Motor neuron (in vitro differentiated cells): ENCODE results near the gene EFCAB6. TPM values are rescaled to one million over a fixed set of nuclear protein-coding genes. Genes with fewer than 3 reads are reported as not detected.

Experiments
- ATAC-seq, 8 experiments: fragments of 200-7000 bp; cut with Tn5 transposase; replicated peaks in 6 of 8; 2 replicates each; pipeline ENCODE4 v1.8.0; 2021; ENCODE audit warnings: mild to moderate bottlenecking in 8 of 8, moderate library complexity in 8 of 8
- H3K27ac ChIP-seq, 2 donors: fragments of 250-450 bp; sonication (Bioruptor Pico); 2 replicates each; pipeline ENCODE4 v1.9.0; 2021; ENCODE audit warnings: antibody characterized with exemption in 2 of 2, mild to moderate bottlenecking in 2 of 2, moderate library complexity in 1 of 2
- H3K4me1 ChIP-seq, 2 donors: fragments of 250-450 bp; sonication (Bioruptor Pico); replicated peaks in 1 of 2; 2 replicates each; pipeline ENCODE4 v1.6.1; 2021; ENCODE audit warnings: antibody characterized with exemption in 2 of 2, mild to moderate bottlenecking in 2 of 2, moderate library complexity in 1 of 2
- H3K4me3 ChIP-seq, 5 donors: fragments of 250-450 bp; sonication (Bioruptor Pico); 2 replicates each; pipeline ENCODE4 v1.9.0; 2021; ENCODE audit warnings: antibody characterized with exemption in 5 of 5, mild to moderate bottlenecking in 5 of 5, moderate library complexity in 4 of 5
- WGBS, 10 experiments: fragments of 450-650 bp; shearing (Covaris generic); methylation state at CpG; one replicate each; pipeline ENCODE4 v1.0.0; 2022; 5-methylcytosine and 5-hydroxymethylcytosine counted together
- in situ Hi-C, 9 experiments: fragments of 400-800 bp; cut with MboI; loops; one replicate each; pipeline ENCODE4 v1.15.0; 2021; ENCODE audit warnings: low sequenced_read_pairs in 9 of 9, low pct_unique_long_range_greater_than_20kb in 2 of 9; ENCODE audit not compliant: unreplicated experiment in 9 of 9
- total RNA-seq, 8 experiments: library from RNA; unstranded; fragments of 300-600 nt; gene quantifications; 2 replicates each; pipeline versions ENCODE4 v1.2.3 to v1.2.4, GENCODE V29; 2022

EFCAB6 gene
- total RNA-seq, 8 experiments from 2014 or later: 1.0 to 9.2 (median 2.5) TPM

DNA sequence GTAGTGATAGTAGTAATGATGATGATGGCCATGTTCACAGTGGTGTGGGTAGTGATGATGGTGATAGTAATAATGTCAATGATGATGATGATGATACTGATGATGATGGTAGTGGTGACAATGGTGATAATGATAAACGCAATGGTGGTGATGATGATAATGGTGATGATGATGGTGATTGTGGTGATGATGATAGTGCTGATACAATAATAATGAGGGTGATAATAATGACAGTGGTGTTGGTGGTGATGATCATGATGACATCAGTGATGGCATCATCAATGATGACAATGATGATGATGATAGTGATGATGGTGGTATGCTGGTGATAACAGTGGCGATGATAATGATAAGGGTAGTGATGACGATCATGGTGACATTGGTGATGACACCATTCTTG is 308.0 kb downstream of the EFCAB6 start:
- Histone ChIP-seq H3K4me3 (no peak overlapping the region), H3K4me1 (no peaks in the 10 kb centered on the region), H3K27ac (no peak overlapping the region)
- in situ Hi-C loops: no loop called here
- ATAC-seq: no peak
- 19 to 100% (median 79%) methylated on average over 1 to 3 of the region's 3 CpGs; no CpG with 5 or more reads in 1 of the 10 experiments for WGBS, 10 experiments

DNA sequence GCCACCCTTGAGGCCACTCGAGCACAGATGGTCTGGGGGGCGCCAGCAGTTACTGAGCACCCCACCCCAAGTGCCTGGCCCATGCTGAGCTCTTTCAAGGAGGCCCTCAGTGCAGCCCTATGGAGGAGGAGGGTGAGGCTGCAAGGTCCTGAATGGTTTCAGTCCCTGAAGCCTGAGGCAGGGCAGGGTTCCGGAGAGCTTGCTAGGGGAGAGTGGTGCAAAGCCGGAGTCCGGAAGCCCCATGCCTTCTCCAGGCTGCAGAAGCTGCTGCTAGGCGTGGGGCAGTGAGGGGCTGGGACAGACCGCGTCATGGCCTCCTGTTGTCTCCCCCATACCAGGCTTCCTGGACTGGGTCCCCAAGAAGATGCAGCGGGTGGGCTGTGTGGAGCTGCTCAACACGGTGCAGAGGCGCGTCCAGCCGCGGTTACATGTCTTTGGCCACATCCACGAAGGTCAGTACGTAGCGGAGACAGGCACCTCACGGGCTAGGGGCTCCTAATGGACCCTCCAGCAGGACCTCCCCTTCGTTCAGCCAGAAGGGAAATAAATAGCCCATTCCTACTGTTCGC is 309.7 kb downstream of the EFCAB6 start:
- 46 to 100% (median 75%) methylated on average over 1 to 13 of the region's 20 CpGs; no CpG with 5 or more reads in 4 of the 10 experiments for WGBS, 10 experiments
- Histone ChIP-seq H3K27ac (no peak overlapping the region), H3K4me1 (no peaks in the 10 kb centered on the region), H3K4me3 (no peak overlapping the region)
- in situ Hi-C loops: no loop called here
- no peak for ATAC-seq

DNA sequence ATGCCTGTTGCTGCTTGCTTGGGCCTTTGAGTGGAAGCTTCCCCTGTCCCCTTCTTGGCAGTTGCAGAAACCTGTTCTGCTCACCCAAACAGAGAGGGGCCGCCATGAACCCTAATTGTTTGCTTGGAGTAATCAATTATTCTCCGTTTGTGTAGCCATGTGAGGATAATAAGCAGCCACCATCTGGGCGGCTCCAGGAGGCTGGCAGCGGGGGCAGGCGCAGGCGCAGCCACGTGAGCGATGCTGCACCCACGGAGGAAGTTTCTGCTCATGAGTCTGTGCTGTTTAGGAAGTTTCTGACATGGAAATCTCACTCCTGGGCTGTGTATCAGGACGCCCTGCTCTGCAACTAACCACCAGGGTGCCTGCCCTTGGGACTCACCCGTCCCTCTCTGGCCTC is 310.2 kb downstream of the EFCAB6 start:
- H3K4me1 ChIP-seq: no peaks in the 10 kb centered on the region
- WGBS, 10 experiments: 7 to 83% (median 34%) methylated on average over 1 to 7 of the region's 11 CpGs; no CpG with 5 or more reads in 3 of the 10 experiments
- in situ Hi-C loops: no loop called here
- no peak overlapping the region for H3K27ac ChIP-seq
- no peak overlapping the region for H3K4me3 ChIP-seq
- peak in 1 of 8 experiments; percentile 11 for ATAC-seq

DNA sequence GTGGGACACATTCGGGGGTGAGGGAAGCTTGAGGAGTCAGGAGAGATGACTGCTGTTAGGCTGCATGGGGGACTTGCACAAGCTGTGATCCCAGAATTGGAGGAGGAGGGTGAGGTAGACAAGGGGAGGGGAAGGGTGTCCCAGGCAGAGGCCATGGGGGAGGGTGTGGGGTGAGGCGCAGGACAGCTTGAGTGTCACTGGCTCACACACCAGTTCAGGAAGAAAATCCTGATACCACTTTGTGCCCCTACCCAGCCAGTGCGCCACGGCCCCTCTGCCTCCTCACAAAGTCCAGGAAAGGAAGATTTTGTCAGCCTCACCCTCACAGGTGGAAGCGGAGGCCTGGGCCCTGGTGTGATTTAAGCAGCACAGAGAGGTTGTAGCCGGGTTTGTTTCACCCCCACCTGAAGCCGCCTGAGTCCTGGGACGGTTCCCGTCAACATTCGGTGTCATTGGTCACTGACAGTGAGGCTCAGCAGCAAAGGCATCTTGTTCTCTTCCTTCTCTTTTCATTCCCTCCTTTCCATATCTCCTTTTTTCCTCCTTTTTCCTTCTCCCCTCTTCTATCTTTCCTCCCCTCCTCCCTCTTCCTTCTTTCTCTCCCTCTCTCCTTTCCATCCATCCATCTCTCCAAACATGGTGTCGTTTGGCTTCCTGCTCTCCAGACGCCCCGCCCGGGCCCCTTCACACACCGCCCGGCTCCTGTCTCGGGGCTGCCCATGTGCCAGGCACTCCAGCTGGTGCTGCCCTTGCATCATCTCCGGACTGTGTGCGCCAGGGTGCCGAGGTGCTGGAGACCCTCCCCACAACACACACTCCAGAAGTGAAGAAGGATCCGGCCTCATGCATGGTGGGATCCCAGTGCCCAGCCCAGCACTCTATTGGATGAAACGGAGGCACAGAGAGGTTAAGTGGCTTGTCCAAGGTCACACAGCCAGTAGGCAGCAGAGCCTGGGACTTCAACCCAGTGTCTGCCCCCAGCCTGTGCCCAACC is 311.0 kb downstream of the EFCAB6 start:
- no peak overlapping the region for H3K27ac ChIP-seq
- H3K4me3 ChIP-seq: no peak overlapping the region
- WGBS, 10 experiments: 0 to 100% (median 77%) methylated on average over 1 to 14 of the region's 22 CpGs
- in situ Hi-C loops: no loop called here
- no peaks in the 10 kb centered on the region for H3K4me1 ChIP-seq
- no peak for ATAC-seq

DNA sequence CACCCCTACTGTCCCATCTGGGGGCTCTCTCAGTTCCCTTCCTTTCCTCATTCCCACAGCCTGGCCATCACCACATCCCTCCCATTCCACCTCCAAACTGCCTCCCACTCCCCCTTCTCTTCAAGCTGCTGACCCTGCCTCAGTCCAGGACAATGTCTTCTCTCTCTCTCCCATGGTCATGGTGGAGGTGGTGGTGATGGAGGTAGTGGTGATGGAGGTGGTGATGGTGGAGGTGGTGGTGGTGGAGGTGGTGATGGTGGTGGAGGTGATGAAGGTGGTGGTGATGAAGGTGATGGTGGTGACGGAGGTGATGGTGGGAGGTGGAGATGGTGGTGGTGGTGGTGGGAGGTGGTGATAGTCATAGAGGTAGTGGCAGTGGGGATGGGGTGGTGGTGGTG is 313.2 kb downstream of the EFCAB6 start:
- no CpG with 5 or more reads among the region's 1 CpG for WGBS, 10 experiments
- no peaks in the 10 kb centered on the region for H3K4me1 ChIP-seq
- H3K4me3 ChIP-seq: no peak overlapping the region
- in situ Hi-C loops: no loop called here
- ATAC-seq: no peak
- H3K27ac ChIP-seq: no peak overlapping the region

DNA sequence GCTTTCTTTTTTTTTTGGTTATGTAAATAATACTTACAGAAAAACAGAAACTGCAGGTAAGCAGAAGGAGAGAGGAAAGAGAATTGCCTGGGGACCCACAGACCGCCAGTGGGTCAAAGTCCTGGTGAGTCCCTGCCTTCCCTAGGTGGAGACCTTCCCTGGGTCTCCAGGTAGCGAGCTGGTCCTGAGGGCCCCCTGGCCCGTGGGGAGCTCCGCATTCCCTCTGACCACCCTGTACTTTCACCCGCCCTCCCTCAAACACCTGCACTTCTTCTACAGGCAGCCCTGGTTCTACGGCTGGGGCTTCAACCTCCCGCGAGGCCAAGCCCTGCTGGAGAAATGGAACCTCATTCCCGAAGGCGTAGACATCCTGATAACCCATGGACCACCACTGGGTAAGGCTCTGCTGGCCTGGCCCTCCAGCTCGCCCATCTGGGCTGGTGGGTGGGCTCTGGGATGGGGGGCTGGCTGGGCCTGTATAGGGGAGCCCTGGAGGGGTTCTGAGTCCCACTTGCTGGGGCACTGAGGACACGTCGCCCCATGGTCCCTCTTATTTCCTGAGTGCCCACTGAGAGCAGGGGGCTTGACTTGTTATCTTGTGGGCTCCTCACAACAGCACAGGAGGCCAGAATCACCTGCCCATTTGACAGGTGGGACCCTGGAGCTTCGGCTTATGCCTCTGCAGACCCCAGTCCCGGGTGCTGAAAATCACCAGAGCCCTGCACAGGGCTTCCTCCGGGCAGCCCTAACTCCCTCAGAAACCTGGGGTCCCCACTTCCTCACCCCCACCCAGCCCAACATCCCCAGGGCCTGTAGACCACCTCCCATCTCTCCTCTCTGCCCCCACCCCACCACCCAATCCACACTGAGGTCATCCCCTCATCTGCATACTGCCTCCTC is 313.9 kb downstream of the EFCAB6 start:
- in situ Hi-C loops: no loop called here
- ATAC-seq: no peak
- Histone ChIP-seq H3K27ac (no peak overlapping the region), H3K4me1 (no peaks in the 10 kb centered on the region), H3K4me3 (no peak overlapping the region)
- WGBS, 10 experiments: 64% methylated on average over 2 of the region's 16 CpGs; no CpG with 5 or more reads in 9 of the 10 experiments

DNA sequence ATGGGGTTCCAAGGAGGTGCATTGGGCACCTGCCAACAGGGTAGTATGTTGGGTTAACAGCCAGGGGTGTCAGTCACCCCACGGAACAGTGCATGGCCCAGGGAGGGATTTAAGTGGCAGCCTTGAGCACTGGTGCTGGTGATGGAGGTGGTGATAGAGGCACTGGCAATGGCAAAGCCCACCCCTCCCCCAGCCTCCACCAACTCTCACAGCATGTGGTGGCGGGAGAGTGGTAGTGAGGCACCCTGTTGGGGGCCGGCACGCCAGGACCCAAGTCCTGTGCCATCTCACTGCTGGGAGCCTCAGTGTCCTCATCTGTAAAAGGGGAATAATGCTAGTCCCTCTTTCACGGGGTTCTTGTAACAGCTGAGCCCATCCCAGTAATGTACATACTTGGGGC is 318.8 kb downstream of the EFCAB6 start:
- ATAC-seq: no peak
- in situ Hi-C loops: no loop called here
- WGBS, 10 experiments: 23 to 80% (median 60%) methylated on average over 1 to 3 of the region's 5 CpGs; no CpG with 5 or more reads in 6 of the 10 experiments
- Histone ChIP-seq H3K4me3 (no peak overlapping the region), H3K4me1 (peaks cover 1 to 6% of the 10 kb centered on the region in 2 donors), H3K27ac (no peak overlapping the region)

DNA sequence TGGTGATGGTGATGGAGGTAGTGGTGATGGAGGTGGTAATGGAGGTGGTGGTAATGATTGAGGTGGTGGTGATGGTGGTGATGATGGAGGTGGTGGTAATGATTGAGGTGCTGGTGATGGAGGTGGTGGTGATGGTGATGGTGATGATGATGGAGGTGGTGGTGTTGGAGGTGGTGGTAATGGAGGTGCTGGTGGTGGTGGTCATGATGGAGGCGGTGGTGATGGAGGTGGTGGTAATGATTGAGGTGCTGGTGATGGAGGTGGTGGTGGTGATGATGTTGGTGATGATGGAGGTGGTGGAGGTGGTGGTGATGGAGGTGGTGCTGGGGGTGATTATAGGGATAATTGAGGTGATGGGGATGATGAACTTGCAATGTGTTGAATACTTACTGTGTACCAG is 320.4 kb downstream of the EFCAB6 start:
- 83 to 100% methylated on average over 1 of the region's 1 CpG; no CpG with 5 or more reads in 8 of the 10 experiments for WGBS, 10 experiments
- no peak overlapping the region for H3K27ac ChIP-seq
- peaks cover 7 to 17% of the 10 kb centered on the region in 2 donors for H3K4me1 ChIP-seq
- in situ Hi-C loops: no loop called here
- no peak overlapping the region for H3K4me3 ChIP-seq
- no peak for ATAC-seq

DNA sequence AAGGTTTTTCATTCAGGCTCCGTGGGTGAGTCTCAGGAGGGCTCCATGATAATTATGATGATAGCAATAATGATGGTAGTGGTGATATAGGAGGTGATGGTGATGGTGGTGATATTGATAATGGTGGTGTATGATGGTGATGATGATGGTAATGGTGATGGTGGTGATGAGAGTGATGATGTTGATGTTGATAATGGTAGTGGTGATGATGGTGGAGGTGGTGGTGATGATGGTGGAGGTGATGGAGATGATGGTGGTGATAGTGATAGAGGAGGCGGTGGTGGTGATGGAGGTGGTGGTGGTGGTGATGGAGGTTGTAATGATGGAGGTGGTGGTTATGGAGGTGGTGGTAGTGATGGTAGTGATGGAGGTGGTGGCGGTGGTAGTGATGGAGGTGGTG is 320.9 kb downstream of the EFCAB6 start:
- H3K4me1 ChIP-seq: peaks cover 7 to 17% of the 10 kb centered on the region in 2 donors
- no peak overlapping the region for H3K27ac ChIP-seq
- in situ Hi-C loops: no loop called here
- H3K4me3 ChIP-seq: no peak overlapping the region
- WGBS, 10 experiments: 0 to 86% (median 50%) methylated on average over 1 to 3 of the region's 3 CpGs
- ATAC-seq: no peak

DNA sequence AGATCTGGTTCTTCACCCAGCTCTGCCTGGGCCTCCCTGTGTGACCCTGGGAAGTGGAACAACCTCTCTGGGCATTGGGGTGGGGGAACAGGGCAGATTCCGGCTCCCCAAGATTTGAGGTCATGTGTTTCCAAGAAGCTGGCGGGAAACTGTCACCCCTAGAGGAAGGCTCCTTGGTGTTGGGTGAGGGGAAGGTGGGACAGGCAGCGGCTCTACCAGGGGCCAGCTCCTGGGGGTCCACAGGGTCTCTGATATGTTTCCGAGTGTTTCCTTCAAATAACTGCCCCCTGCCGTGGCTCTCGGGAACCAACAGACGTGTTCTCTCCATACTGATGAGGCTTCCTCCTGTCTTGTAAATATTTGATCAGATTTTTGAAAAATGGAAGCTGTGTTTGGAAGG is 321.8 kb downstream of the EFCAB6 start:
- 6 to 90% (median 82%) methylated on average over 3 to 5 of the region's 7 CpGs; no CpG with 5 or more reads in 6 of the 10 experiments for WGBS, 10 experiments
- H3K4me1 ChIP-seq: peaks cover 15 to 23% of the 10 kb centered on the region in 2 donors
- ATAC-seq: no peak
- in situ Hi-C loops: no loop called here
- H3K4me3 ChIP-seq: no peak overlapping the region
- no peak overlapping the region for H3K27ac ChIP-seq

DNA sequence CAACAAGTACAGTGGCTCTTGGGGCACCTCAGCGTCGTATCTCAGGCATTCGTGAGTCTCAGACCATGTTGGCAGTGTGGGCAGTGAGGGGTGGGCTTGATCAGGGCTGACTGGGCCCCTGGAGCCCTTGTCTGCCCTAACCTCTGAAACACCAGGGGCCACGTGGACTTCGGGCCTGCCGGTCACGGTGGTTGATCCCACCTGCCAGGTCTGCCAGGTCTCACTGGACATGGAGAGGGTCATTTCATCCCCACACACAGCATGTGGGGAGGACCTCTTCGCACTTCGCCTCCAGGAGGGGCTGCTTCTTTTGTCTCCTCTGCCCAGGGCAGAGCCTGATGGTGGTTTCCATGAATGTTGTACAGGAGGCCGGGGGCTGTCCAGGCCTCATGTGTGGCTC is 323.2 kb downstream of the EFCAB6 start:
- in situ Hi-C loops: no loop called here
- peaks cover 20 to 27% of the 10 kb centered on the region in 2 donors for H3K4me1 ChIP-seq
- 0 to 47% (median 17%) methylated on average over 1 to 5 of the region's 10 CpGs; no CpG with 5 or more reads in 7 of the 10 experiments for WGBS, 10 experiments
- ATAC-seq: peak in 1 of 8 experiments; percentile 3
- no peak overlapping the region for H3K27ac ChIP-seq
- no peak overlapping the region for H3K4me3 ChIP-seq

DNA sequence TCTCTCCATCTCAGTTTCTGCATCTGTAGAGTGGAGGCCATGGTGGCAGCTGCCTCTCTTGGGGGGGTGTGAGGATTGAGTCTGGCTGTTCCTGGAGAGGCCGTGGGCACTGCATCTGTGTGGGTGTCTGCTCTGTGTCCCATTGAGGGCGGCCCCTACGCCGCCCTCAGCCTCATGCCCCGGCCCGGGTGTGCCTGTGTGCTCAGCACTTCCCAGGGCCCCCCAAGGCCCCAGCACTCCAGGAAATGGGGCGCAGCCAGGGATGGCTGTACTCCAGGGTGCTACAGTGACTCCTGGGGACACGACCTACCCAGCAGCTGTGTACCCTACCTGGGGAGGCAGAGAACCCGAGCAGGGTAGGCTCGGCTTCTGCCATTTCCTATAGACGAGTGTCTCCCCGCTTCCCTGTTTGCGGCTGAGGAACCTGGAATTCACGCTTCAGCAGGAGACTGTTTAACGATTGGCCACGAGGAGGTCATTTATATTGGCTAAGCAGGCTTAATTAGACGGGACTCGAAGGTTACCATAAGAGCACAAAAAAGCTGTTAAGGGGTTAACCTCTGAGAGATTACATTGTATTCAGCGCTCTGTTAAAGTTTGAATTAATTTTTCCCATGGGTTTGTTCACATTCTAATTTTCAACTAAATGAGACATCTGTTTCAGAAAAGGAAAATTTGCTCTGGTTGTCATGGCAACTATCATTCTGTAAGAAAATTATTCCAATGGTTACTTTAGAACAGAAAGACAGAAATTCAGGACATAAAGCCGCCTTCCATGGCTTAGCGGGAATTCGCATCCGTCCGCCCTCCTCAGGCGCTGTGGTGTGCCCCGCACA is 323.9 kb downstream of the EFCAB6 start:
- H3K4me1 ChIP-seq: peaks cover 20 to 27% of the 10 kb centered on the region in 2 donors
- no peak overlapping the region for H3K4me3 ChIP-seq
- no peak overlapping the region for H3K27ac ChIP-seq
- peak in 4 of 8 experiments; percentile 26 to 44 (median 37) for ATAC-seq
- in situ Hi-C loops: no loop called here
- 0 to 96% (median 67%) methylated on average over 1 to 10 of the region's 26 CpGs; no CpG with 5 or more reads in 1 of the 10 experiments for WGBS, 10 experiments
